Panc1 (cell line): Measurements from ENCODE around the gene ZNF146.
"Not testable (repeated sequence)": the region's sequence is repeated elsewhere in the genome, so short reads cannot be mapped to it uniquely, and the experiment has no call there.

Source experiments
- CTCF ChIP-seq: fragments of 450-650 bp; IDR thresholded peaks from 2 replicates; pipeline ENCODE4 v1.5.1; 2017; ENCODE audit warnings: mild to moderate bottlenecking
- POLR2AphosphoS5 ChIP-seq: IDR thresholded peaks from 2 replicates; pipeline ENCODE4 v1.6.1; 2012; ENCODE audit warnings: mild to moderate bottlenecking, low read depth, low read length, moderate library complexity
- REST ChIP-seq, 2 experiments: IDR thresholded peaks; 2 replicates each; pipeline ENCODE4 v1.6.1; 2011 to 2012; ENCODE audit warnings: low read depth in 2 of 2, control low read depth in 1 of 2, low read length in 1 of 2, mild to moderate bottlenecking in 1 of 2, moderate library complexity in 1 of 2; ENCODE audit not compliant: insufficient read depth in 1 of 2
- SIN3A ChIP-seq: IDR thresholded peaks from 2 replicates; pipeline ENCODE4 v1.6.1; 2012; ENCODE audit warnings: low read depth, mild to moderate bottlenecking, low read length, moderate library complexity, borderline replicate concordance; ENCODE audit not compliant: insufficient read depth
- TCF7L2 ChIP-seq: IDR thresholded peaks from 2 replicates; pipeline ENCODE4 v1.6.1; 2011; ENCODE audit warnings: mild to moderate bottlenecking, low read depth, low read length, inconsistent platforms

GRCh38 chr19:36268591-36268990 is 53.7 kb downstream of the ZNF146 start:
- not testable (repeated sequence) for TF ChIP-seq CTCF; POLR2AphosphoS5; REST (IDR thresholded peaks at IDR 0.05; ENCODE audit: insufficient read depth in 1 of 2, low read depth in 2 of 2, low read length in 1 of 2); SIN3A; TCF7L2
